Activated gamma-delta T cell (primary cell): ENCODE results near the gene AMDHD2.
"Not testable (repeated sequence)": the region's sequence is repeated elsewhere in the genome, so short reads cannot be mapped to it uniquely, and the experiment has no call there.

Experiments used
- DNase-seq: peaks from one replicate; lab custom pipeline; 2025; lab: John Stamatoyannopoulos, UW

Gene AMDHD2

DNA sequence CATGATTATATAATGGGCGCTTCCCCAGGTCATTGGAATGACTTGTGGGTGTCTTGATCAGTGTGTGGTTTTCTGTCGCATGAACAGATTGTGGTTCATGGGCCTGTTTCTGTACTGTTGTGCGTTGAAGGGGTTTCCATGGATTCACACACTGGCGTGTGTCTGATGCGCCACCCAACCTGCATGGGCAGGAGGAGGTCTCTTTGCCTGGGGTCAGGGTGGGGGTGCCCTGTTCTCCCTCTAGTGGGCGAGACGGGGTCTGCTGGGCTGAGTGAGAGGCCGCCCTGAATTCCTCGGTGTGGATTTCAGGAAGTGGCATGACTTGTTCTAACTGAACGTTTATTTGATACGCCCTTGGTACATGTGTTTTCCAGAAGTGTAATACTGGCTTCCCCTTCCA is 60.0 kb downstream of the AMDHD2 start:
- not testable (repeated sequence) for DNase-seq

DNA sequence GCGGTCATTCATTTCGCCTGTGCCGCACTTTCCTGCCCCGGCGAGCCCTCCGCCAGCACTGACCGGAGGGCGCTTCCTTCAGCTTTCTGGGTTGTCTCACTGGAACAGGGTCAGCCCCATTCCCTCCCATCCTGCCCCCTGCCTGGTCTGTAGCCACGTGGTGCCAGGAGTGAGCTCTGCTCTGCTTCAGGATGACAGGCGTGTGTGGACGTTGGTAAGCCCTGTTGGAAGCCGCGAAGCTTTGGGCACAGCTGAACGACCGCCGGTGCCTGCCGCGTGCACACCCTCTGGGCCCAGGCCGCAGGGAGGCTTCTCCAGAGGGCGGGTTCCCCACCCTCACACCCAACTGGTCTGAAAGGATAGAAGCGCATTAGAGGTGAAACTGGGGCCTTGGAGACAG is 60.6 kb downstream of the AMDHD2 start:
- not testable (repeated sequence) for DNase-seq
